Left ventricle myocardium inferior (tissue), 1 donor: Measurements from ENCODE around the gene STK4. TPM values are rescaled to one million over a fixed set of nuclear protein-coding genes. Genes with fewer than 3 reads are reported as not detected.

Source experiments
- DNase-seq: peaks from one replicate; pipeline ENCODE4 v3.0.0-alpha.2; 2020
- H3K27ac ChIP-seq: fragments of 200-600 bp; replicated peaks from 2 replicates; pipeline ENCODE4 v1.8.0; 2021
- H3K27me3 ChIP-seq: fragments of 200-600 bp; 2 replicates; pipeline ENCODE4 v1.8.0; 2021; ENCODE audit warnings: low read depth
- H3K36me3 ChIP-seq: fragments of 200-600 bp; 2 replicates; pipeline ENCODE4 v1.8.0; 2021
- H3K4me1 ChIP-seq: fragments of 200-600 bp; 2 replicates; pipeline ENCODE4 v1.8.0; 2021
- H3K4me3 ChIP-seq: fragments of 200-600 bp; 2 replicates; pipeline ENCODE4 v1.8.0; 2021; ENCODE audit warnings: mild to moderate bottlenecking, moderate library complexity
- H3K9me3 ChIP-seq: fragments of 200-600 bp; replicated peaks from 2 replicates; pipeline ENCODE4 v1.8.0; 2021
- CTCF ChIP-seq: fragments of 200-600 bp; IDR thresholded peaks from 2 replicates; pipeline ENCODE4 v1.8.0; 2021; ENCODE audit warnings: antibody characterized with exemption, mild to moderate bottlenecking, borderline replicate concordance
- intact Hi-C: fragments of 100-400 bp; cut with micrococcal nuclease; formaldehyde crosslinking; loops from one replicate; pipeline ENCODE4 v1.11.0; 2022
- total RNA-seq: library from RNA; stranded (reverse); fragmentation: NEBNext Ultra II Directional; extraction: Animal tissue kit (Norgen Biotek cat#: 25700); gene quantifications from one replicate; pipeline ENCODE4 v1.2.1, GENCODE V29; 2021
- donor health status: DM: no; HTN: yes; CAD: no; lungs with severe emphysema.

STK4 gene
- total RNA-seq, 1 donor from 2014 or later = 9.8 TPM

GRCh38 chr20:44962483-44962882 lies 3.8 kb upstream of the STK4 start:
- H3K36me3 ChIP-seq = no peaks in the 10 kb centered on the region
- H3K4me1 ChIP-seq = peaks cover 46% of the 10 kb centered on the region
- no peak for DNase-seq
- intact Hi-C loops = no loop called here
- no peaks in the 10 kb centered on the region for H3K9me3 ChIP-seq
- H3K4me3 ChIP-seq = no peak overlapping the region
- TF ChIP-seq CTCF = no peak
- H3K27ac ChIP-seq = no peak overlapping the region
- no peaks in the 10 kb centered on the region for H3K27me3 ChIP-seq

GRCh38 chr20:44963325-44964215 lies 2.7 kb upstream of the STK4 start:
- intact Hi-C loops = no loop called here
- Histone ChIP-seq H3K4me1 (peaks cover 54% of the 10 kb centered on the region), H3K4me3 (no peak overlapping the region), H3K27me3 (no peaks in the 10 kb centered on the region), H3K9me3 (no peaks in the 10 kb centered on the region), H3K27ac (no peak overlapping the region), H3K36me3 (no peaks in the 10 kb centered on the region)
- DNase-seq = no peak
- TF ChIP-seq CTCF = no peak

DNA sequence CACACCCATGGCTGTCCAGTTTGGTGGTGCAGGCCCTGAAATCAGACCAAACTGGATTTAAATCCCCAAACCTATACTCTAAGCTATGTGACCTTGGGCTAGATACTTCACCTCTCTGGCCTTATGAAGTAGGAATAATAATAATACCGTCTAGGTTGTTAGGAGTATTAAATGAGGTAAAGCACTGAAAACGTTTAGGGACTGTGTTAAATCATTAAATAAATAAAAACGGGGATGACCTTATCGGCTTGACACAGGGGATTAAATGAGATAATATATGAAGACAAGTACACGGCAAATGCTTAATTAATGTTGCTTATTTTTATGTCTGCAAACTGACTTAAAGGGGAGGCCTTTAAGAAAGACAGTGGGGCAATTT lies 672 bp upstream of the STK4 start:
- no peaks in the 10 kb centered on the region for H3K27me3 ChIP-seq
- intact Hi-C loops = no loop called here
- peak overlapping the region; percentile 90 for H3K27ac ChIP-seq
- H3K4me1 ChIP-seq = peaks cover 52% of the 10 kb centered on the region
- H3K36me3 ChIP-seq = no peaks in the 10 kb centered on the region
- H3K4me3 ChIP-seq = peak overlapping the region; percentile 95
- H3K9me3 ChIP-seq = no peaks in the 10 kb centered on the region
- no peak for DNase-seq
- no peak for TF ChIP-seq CTCF

DNA sequence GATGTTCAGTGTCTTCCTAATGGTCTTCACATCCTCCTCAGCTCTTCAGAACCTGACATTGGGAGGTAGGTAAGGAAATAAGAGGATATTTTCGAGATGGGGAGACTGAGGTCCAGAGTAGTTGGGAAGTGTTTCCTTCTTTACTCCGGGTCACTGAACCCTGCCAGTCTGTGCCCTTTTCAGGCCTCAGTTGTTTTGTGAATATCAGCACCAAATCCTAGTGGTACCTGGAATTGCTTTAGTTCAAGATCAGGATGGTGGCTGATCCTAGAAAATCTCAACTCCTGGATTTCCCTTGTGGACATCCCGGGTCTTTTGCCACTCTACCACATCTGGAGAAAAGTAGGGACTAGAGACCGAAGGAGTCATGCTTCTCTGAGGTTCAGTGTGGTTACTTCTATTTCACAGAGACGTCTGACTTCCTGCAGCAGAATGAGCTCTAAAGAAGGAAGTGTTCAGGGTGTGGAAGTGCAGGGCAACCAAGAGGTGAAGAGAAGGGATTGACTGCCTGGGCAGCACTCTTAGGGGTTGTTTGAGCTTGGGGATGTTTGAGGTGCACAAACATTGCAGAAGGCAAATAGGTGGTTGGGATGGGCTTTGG lies 995 bp downstream of the STK4 start:
- no peaks in the 10 kb centered on the region for H3K9me3 ChIP-seq
- H3K4me1 ChIP-seq = peaks cover 48% of the 10 kb centered on the region
- peak overlapping the region; percentile 95 for H3K4me3 ChIP-seq
- H3K27me3 ChIP-seq = no peaks in the 10 kb centered on the region
- peaks cover 4% of the 10 kb centered on the region for H3K36me3 ChIP-seq
- TF ChIP-seq CTCF = no peak
- H3K27ac ChIP-seq = peak overlapping the region; percentile 90
- DNase-seq = no peak
- intact Hi-C loops = no loop called here

GRCh38 chr20:44969300-44969894 lies 3.1 kb downstream of the STK4 start:
- Histone ChIP-seq H3K9me3 (no peaks in the 10 kb centered on the region), H3K4me3 (no peak overlapping the region), H3K36me3 (peaks cover 25% of the 10 kb centered on the region), H3K27me3 (no peaks in the 10 kb centered on the region), H3K27ac (no peak overlapping the region), H3K4me1 (peaks cover 48% of the 10 kb centered on the region)
- DNase-seq = no peak
- intact Hi-C loops = no loop called here
- no peak for TF ChIP-seq CTCF
